GOT3 (cell line): Measurements from ENCODE around the gene ARMC5.
"Not testable (repeated sequence)": the region's sequence is repeated elsewhere in the genome, so short reads cannot be mapped to it uniquely, and the experiment has no call there.

Source experiments
- DNase-seq: peaks from one replicate; lab custom pipeline; 2025; ENCODE audit warnings: mixed read lengths; lab: John Stamatoyannopoulos, UW

The ARMC5 gene

DNA sequence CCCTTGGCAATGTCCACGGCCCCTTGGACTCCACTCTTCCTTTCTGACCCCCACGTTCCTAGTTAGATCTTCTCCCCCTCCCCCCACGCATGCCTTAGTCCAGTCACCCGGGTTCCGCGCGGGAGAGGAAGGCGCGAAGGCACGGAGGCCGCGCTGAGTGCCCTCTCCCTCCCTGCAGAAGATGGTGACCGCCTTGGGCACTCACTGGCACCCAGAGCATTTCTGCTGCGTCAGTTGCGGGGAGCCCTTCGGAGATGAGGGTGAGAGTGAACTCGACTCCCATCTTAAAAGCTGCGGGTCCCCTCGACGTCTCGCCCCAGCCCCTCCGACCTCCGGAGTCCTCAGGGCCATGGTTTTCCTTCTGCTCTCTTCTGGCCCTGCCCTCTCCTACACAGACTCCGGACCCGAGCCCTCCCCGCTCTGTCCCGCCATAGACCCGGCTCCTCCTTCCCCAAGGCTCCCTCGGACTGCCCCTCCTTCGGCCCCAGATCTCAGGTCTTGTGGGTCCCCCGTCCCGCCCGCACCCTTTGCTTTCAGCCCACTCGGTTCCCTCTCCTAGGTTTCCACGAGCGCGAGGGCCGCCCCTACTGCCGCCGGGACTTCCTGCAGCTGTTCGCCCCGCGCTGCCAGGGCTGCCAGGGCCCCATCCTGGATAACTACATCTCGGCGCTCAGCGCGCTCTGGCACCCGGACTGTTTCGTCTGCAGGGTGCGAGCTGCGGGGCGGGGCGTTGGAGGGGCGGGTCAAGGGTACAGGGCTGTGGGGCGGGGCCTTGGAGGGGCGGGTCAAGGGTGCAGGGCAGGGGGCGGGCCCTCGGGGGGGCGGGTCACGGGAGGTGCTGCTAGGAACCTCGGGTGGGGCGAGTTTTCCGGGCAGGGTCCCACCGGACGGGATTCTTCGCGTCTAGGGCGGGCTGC, 17.3 kb downstream of the ARMC5 start:
- DNase-seq = no peak

DNA sequence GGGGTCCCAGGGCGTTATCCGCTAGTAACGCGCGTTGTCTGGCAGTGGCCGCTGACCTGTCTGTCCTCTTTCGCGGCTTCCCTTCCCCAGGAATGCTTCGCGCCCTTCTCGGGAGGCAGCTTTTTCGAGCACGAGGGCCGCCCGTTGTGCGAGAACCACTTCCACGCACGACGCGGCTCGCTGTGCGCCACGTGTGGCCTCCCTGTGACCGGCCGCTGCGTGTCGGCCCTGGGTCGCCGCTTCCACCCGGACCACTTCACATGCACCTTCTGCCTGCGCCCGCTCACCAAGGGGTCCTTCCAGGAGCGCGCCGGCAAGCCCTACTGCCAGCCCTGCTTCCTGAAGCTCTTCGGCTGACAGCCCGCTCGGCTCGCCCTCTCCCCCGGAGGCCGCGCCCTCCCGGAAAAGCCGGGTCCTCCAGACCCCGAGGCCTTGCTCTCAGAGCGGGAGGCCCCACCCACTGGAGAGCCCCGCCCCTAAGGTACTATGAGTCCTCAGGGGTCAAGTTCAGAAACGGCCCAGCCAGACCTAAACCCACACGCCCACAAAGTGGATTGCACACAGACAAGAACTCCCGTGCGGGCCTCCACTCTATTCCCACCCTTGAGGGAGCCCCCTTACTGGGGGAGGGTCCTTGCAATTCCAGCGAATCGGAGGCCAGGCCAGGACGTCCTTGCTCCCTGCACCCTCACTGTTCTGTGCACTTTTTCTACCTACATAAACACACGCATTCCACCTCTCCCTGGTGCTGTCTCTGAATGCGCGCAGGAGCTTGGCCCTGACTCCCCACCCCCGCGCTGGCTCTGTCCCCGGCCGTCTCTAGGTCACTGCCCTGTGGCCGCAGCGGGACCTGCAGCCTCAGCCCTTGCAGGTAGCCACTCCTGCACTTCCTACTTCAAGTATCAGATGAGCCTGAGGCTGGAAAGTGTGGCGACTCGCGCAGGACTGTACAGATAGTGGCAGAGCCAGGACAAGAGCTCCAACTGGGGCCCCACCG, 18.2 kb downstream of the ARMC5 start:
- no peak for DNase-seq

DNA sequence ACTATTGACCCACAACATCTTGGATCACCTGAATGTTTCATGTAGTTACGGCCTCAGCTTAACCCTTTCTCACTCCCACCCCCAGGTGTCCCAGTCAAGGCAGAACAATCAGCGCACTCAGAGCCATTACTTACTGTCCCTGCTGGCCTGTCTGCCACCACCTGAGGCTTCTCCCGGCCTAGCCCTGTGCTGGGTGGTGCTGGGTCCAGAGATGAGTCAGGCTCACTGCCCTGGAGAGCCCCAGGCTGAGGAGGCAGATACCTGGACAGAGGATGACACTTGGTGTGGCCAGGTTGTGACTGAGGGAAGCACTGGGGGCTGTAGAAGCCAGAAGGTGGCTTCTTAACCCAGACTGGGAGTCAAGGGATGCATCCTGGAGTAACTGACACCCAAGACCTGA, 19.7 kb downstream of the ARMC5 start:
- no peak for DNase-seq

DNA sequence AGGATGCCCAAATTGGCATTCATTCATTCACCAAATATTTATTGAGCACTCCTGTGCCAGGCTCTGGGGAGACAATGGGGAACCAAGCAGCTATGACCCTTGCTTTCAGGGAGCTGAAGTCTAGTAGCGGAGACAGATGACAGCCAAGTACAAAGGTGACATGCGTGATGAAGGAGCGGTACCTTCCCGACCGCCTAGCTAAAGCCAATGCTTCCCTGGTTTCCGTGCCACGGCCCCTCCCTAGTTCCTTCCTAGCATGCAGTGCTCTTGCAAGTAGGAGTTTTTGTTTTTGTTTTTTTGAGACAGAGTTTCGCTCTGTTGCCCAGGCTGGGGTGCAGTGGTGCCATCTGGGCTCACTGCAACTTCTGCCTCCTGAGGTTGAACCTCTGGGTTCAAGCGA, 20.4 kb downstream of the ARMC5 start:
- no peak for DNase-seq

DNA sequence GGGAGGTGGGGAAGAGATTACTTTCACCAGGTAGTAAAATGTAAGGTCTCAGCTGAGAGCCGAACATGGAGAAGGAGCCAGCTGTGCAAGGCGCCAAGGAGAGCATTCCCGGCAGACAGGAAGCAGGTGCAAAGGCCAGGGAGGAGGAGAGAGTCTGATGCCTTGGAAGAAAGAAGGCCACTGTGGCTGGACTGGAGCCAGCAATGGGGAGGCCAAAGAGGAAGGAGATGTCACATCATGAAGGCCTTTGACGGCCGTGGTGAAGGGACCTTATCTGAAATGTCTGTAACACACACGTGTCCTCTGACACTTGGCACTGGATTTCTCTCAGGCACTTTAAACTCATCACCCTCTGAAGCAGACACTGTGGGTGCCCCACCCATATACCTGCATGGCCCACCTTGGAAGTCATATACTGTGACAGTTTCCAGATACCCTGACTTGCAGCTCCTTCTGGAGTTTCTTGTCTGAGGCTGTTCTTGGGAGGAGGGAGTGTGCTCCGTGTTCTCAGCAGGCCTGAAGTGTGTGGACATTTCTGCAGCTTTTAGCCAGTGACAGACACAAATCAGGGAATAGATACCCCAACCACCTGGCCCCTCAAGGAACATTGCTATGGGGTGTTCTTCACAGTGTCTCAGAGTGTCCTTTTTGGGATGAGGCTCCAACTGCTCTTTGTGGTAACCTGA, 21.7 kb downstream of the ARMC5 start:
- DNase-seq = no peak

DNA sequence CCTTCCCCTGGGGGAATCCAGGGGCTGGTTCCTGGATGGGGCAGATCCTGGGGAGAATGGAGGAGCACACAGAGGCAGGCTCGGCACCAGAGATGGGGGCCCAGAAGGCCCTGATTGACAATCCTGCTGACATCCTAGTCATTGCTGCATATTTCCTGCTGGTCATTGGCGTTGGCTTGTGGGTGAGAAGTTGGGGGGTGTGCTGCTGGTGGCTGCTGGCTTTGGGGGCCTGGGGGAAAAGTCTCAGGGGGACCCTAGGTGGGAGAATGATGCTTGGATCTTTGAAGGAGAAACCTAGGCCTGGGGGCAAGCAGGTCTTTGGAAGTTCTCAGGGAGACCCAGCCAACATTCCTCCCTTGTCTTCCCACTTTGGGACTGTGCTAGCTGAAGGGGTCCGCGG, 23.8 kb downstream of the ARMC5 start, which contains the start of gene SLC5A2:
SLC5A2 (plus strand) TSS at position 43 of the 400 bp plus-strand sequence; CDS start at position 57, 14 bp downstream.
- DNase-seq = no peak

DNA sequence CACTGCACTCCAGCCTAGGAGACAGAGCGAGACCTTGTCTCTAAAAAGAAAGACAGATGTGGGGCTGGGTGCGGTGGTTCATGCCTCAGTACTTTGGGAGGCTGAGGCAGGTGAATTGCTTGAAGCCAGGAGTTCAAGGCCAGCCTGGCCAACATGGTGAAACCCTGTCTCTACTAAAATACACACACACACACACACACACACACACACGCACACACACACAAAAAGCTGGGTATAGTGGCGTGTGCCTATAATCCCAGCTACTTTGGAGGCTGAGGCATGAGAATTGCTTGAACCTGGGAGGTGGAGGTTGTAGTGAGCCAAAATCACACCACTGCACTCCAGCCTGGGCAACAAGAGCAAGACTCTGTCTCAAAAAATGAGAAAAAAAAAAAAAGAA, 24.7 kb downstream of the ARMC5 start:
- DNase-seq = not testable (repeated sequence)

DNA sequence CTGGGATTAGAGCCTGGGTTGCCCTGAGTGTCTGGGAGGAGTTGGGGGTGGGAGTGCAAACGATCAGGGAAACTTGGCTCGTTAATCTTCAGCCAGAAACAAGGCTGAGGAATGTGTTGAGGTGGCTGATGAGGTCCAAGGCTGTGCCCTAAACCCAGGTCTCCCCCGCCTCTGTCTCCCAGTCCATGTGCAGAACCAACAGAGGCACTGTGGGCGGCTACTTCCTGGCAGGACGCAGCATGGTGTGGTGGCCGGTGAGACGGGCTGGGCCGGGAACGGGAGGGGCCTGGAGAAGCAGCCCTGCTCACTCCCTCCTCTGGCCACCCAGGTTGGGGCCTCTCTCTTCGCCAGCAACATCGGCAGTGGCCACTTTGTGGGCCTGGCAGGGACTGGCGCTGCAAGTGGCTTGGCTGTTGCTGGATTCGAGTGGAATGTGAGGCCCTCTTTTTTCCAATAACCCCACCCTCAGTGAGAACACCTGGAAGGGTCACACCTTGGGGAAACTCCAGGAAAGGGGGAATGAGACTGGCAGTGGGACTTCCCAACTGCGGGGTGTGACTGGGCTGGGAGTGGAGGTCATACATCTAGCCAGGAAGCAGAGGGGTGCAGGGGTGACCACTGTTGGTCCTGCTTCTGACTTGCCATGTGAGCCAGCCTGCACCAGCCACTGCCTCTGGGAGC, 25.3 kb downstream of the ARMC5 start:
- DNase-seq = no peak

DNA sequence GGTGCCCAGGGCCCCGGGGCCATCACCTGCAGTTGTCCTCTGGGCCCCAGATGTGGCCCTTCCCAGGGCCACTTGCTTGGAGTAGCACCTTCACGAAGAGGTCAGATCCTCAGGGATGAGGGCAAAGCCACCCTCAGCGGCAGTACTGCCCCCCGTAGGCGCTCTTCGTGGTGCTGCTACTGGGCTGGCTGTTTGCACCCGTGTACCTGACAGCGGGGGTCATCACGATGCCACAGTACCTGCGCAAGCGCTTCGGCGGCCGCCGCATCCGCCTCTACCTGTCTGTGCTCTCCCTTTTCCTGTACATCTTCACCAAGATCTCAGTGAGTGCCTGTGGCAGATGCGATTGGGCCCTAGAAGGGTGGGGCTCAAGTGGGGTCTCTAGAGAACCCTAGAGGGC, 26.3 kb downstream of the ARMC5 start:
- DNase-seq = no peak

DNA sequence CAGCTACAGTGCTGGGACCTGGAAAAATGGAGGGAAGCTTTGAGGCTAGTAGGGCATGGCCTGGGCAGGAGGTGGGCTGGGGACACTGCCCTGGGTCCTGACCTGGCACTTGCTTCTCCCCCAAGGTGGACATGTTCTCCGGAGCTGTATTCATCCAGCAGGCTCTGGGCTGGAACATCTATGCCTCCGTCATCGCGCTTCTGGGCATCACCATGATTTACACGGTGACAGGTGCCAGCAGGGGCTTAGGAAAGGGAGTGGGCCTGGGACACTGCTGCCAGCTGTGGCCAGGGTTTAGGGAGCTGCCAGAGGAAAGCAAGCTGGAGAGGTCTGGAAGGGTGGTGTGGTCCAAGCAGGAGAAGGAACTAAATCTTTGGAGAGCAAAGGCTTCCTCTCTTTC, 26.7 kb downstream of the ARMC5 start:
- no peak for DNase-seq

DNA sequence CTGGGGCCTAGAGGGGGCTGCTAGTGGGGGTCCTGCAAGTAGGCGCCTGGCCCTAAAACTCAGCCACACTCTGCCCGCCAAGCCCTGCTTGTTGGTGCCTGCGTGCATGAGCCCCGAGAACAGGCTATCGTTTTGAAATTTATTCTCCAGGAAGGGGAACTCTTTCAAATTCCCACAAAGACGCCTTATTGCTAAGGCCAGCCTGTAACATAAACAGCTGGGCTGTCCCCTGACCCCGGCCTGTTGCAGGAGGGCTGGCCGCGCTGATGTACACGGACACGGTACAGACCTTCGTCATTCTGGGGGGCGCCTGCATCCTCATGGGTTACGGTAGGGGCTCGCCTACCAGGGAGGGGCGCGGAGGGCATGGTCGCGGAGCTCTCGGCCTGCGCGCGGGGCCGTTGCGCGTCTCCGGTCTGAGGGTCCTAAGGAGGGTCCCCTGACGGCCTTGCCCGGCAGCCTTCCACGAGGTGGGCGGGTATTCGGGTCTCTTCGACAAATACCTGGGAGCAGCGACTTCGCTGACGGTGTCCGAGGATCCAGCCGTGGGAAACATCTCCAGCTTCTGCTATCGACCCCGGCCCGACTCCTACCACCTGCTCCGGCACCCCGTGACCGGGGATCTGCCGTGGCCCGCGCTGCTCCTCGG, 27.9 kb downstream of the ARMC5 start:
- no peak for DNase-seq

DNA sequence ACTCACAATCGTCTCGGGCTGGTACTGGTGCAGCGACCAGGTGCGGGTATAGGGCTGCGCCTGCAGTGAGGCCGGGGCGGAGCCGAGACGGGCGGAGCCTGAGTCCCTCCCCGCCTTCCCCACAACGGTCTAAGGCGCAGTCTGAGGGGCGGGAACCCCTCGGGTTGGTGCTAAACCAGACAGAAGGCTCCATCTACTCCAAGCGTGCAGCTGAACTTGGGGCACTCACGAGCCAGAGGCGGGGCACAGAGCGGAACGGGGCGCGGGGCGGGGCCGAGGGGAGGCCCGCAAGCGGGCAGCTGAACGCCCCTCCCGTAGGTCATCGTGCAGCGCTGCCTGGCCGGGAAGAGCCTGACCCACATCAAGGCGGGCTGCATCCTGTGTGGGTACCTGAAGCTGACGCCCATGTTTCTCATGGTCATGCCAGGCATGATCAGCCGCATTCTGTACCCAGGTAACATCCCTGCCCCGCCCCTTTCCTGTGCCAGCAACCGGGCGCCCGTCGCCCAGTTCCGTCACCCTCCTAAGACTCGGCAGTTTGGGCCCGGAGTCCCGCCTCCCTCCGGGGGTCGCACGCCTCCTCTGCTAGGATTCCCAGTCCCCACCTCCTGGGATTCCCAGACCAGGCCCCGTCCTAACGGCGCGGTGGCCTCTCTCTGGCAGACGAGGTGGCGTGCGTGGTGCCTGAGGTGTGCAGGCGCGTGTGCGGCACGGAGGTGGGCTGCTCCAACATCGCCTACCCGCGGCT, 28.6 kb downstream of the ARMC5 start:
- DNase-seq = no peak

DNA sequence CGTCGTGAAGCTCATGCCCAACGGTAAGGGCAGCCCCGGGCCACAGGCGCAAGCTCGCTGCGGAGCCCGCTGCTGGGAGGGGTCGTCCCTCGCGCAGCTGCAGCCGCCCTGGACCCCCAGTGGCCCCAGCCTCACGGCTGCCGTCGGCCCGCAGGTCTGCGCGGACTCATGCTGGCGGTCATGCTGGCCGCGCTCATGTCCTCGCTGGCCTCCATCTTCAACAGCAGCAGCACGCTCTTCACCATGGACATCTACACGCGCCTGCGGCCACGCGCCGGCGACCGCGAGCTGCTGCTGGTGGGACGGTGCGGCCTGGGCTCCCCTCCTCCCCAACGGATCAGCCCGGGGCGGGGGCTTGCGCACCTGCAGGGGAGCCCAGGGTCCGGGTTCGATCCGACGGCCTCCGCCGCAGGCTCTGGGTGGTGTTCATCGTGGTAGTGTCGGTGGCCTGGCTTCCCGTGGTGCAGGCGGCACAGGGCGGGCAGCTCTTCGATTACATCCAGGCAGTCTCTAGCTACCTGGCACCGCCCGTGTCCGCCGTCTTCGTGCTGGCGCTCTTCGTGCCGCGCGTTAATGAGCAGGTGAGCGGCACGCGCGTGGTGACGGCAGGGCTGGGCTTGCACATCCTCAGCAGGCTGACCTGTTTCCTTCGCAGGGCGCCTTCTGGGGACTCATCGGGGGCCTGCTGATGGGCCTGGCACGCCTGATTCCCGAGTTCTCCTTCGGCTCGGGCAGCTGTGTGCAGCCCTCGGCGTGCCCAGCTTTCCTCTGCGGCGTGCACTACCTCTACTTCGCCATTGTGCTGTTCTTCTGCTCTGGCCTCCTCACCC, 29.4 kb downstream of the ARMC5 start:
- no peak for DNase-seq

DNA sequence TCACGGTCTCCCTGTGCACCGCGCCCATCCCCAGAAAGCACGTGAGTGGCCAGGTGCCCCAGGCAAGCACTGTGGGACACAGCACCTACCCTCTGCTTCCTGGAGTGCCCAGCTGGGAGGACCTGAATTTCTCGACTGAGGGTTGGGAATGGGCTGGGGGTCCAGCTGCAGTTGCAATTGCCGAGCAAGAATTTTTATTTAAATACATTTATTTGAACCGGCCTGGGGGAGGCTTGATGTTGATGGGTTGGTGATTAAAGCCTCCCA, 29.9 kb downstream of the ARMC5 start:
- DNase-seq = no peak

DNA sequence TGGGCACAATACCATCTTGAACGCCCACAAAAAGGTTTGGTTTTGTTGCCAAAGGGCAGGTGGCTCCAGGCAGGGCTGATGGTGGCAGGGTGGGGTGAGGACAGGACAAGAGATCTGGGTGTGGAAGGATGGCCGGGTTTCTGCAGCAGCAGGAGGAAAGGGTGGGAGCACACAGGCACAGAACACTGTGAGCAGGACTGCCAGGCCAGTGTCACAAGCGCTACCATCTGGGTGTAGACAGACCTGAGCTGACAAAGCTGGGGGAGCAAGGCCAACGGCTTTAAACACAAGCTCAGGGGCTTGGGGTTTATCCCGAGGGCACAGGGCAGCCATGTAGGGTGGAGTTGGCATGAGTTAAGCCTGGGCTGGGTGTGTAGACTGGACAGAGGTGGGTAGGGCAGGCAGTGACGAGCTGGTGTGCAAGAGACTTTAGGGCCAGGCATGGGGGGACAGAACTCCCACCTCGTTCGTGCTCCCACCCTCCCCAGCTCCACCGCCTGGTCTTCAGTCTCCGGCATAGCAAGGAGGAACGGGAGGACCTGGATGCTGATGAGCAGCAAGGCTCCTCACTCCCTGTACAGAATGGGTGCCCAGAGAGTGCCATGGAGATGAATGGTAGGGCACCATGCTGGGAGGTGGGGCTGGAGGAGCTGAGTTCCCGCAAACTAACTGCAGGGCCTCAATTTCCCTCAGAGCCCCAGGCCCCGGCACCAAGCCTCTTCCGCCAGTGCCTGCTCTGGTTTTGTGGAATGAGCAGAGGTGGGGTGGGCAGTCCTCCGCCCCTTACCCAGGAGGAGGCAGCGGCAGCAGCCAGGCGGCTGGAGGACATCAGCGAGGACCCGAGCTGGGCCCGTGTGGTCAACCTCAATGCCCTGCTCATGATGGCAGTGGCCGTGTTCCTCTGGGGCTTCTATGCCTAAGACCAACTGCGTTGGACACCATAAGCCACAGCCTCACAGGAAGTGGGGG, 30.6 kb downstream of the ARMC5 start:
- no peak for DNase-seq

DNA sequence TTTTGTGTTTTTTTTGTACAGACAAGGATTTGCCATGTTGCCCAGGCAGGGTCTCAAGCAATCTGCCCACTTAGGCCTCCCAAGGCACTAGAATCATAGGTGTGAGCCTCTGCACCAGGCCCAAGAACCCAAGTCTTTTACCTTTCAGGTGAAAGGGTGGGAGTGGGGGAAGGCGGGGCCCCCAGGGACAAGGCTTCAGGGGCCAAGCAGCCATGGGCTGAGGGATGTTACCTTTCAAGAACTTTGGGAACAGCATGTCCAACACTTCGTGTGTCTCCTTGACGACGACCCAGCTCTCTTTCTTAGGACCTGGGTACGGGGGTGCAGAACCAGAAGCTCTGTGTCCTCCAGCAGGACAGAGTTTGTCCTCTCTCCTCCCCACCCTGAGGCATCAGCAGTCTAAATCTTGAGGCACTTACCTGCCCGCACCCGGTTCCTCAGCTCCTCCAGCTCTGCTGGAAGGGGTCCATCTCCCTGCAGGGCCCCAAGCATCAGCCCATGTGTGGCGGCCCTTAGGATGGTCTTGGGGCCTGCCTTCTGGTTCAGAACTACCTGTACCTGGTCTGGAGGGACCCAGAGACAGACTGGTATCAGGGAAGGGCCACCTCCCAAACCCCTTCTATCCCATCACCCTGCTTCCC, 32.6 kb downstream of the ARMC5 start:
- DNase-seq = no peak

DNA sequence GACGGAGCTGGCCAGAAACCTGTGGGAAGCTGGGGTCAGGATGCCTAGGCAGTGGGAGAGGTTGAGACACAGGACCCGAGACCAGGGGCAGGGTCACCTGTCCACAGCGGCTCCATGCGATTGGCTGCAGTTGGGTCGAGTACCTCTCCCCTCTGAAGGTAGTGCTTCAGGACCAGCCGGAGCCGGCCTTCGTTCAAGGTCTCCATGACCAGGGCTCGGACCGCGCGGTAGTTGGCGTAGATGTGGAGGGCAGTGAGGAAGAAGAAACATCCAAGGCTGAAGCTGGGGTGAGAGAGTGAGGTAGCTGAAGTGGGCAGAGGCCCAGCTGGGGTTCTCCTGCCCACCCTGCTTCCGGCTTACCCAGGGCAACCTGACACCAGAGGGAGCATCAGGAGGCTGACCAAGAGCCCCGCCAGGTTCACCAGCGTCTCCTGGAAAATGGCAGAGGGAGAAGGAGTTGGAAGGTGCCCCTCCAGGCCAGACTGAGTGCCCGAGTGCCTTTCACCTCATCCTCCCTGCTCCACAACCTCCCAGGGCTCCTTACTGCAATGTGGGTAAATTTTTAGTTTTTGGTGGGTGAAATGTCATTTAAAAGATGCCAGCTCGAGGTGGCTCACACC, 34.3 kb downstream of the ARMC5 start:
- DNase-seq = no peak
